ENCODE measurements around the gene GNL3L. TPM values are rescaled to one million over a fixed set of nuclear protein-coding genes. Genes with fewer than 3 reads are reported as not detected.

The GNL3L gene
- total RNA-seq, 3 donors from 2014 or later (not counting 1 experiment from before 2014, with no cell fraction given), result 44.5 to 50.0 (median 49.2) TPM

GRCh38 chrX:54496936-54497335 is 33.1 kb upstream of the GNL3L start:
- Mint-ChIP-seq H3K4me1 (peaks cover 6 to 14% of the 10 kb centered on the region in 2 donors), H3K4me3 (peak overlapping the region; percentile 72), H3K27me3 (ENCODE audit: low read depth in 2 of 2) (peaks cover 47 to 48% of the 10 kb centered on the region in 2 donors), H3K9me3 (no peaks in the 10 kb centered on the region), H3K27ac (no peak overlapping the region), H3K36me3 (no peaks in the 10 kb centered on the region)
- Histone ChIP-seq H3K36me3 (ENCODE audit: control insufficient read depth, insufficient read depth, low read length) (no peaks in the 10 kb centered on the region), H3K4me3 (ENCODE audit: low read length) (no peak overlapping the region), H3K27ac (ENCODE audit: low read length) (no peak overlapping the region), H3K4me1 (ENCODE audit: control insufficient read depth, insufficient read depth, low read length) (peaks cover 4% of the 10 kb centered on the region), H3K27me3 (ENCODE audit: control insufficient read depth, insufficient read depth, low read length) (peaks cover 6% of the 10 kb centered on the region), H3K9me3 (ENCODE audit: control insufficient read depth, insufficient read depth, low read length) (no peaks in the 10 kb centered on the region)
- intact Hi-C loops (cut with micrococcal nuclease), result no loop called here
- WGBS (ENCODE audit: insufficient coverage), result 98% methylated on average over 6 of the region's 6 CpGs
- no peak for DNase-seq
- ATAC-seq, result no peak
- no peak for TF ChIP-seq CTCF (IDR thresholded peaks at IDR 0.05)

GRCh38 chrX:54509400-54509799 is 20.6 kb upstream of the GNL3L start:
- WGBS (ENCODE audit: insufficient coverage), result 79% methylated on average over 3 of the region's 4 CpGs
- no peak overlapping the region for H3K27ac ChIP-seq (ENCODE audit: low read length)
- Mint-ChIP-seq H3K27ac (no peak overlapping the region), H3K27me3 (ENCODE audit: low read depth in 2 of 2) (peaks cover 0 to 20% of the 10 kb centered on the region in 2 donors), H3K4me3 (no peak overlapping the region), H3K36me3 (no peaks in the 10 kb centered on the region), H3K4me1 (no peaks in the 10 kb centered on the region), H3K9me3 (no peaks in the 10 kb centered on the region)
- H3K9me3 ChIP-seq (ENCODE audit: control insufficient read depth, insufficient read depth, low read length), result no peaks in the 10 kb centered on the region
- no peak for TF ChIP-seq CTCF (IDR thresholded peaks at IDR 0.05)
- DNase-seq, result no peak
- no peak overlapping the region for H3K4me3 ChIP-seq (ENCODE audit: low read length)
- intact Hi-C loops (cut with micrococcal nuclease), result no loop called here
- no peaks in the 10 kb centered on the region for H3K4me1 ChIP-seq (ENCODE audit: control insufficient read depth, insufficient read depth, low read length)
- H3K36me3 ChIP-seq (ENCODE audit: control insufficient read depth, insufficient read depth, low read length), result no peaks in the 10 kb centered on the region
- H3K27me3 ChIP-seq (ENCODE audit: control insufficient read depth, insufficient read depth, low read length), result no peaks in the 10 kb centered on the region
- ATAC-seq, result no peak

- H3K27ac Mint-ChIP-seq, result peak overlapping the region; percentile 85 to 86
- ATAC-seq, result no peak
- intact Hi-C loops (cut with micrococcal nuclease), result loop anchor here (10.0 kb wide), 1 partner anchor 84 kb away; the partner anchor contains the start of gene TSR2
Measured at GRCh38 chrX:54529151-54529550, 868 bp upstream of the GNL3L start.

More at GRCh38 chrX:54529151-54529550, 868 bp upstream of the GNL3L start:
- Histone ChIP-seq H3K27me3 (ENCODE audit: control insufficient read depth, insufficient read depth, low read length) (no peaks in the 10 kb centered on the region), H3K36me3 (ENCODE audit: control insufficient read depth, insufficient read depth, low read length) (peaks cover 1% of the 10 kb centered on the region), H3K4me3 (ENCODE audit: low read length) (no peak overlapping the region), H3K4me1 (ENCODE audit: control insufficient read depth, insufficient read depth, low read length) (peaks cover 26% of the 10 kb centered on the region), H3K27ac (ENCODE audit: low read length) (peak overlapping the region; percentile 95), H3K9me3 (ENCODE audit: control insufficient read depth, insufficient read depth, low read length) (peaks cover 4% of the 10 kb centered on the region)
- Mint-ChIP-seq H3K4me3 (peak overlapping the region; percentile 92), H3K27me3 (ENCODE audit: low read depth in 2 of 2) (no peaks in the 10 kb centered on the region), H3K4me1 (peaks cover 20 to 21% of the 10 kb centered on the region in 2 donors), H3K36me3 (no peaks in the 10 kb centered on the region), H3K9me3 (no peaks in the 10 kb centered on the region)
- TF ChIP-seq CTCF (IDR thresholded peaks at IDR 0.05), result no peak
- WGBS (ENCODE audit: insufficient coverage), result 100% methylated on average over 1 of the region's 3 CpGs
- DNase-seq, result no peak
